GM23248 (cell line): ENCODE measurements around the gene ZNF236. TPM values are rescaled to one million over a fixed set of nuclear protein-coding genes. Genes with fewer than 3 reads are reported as not detected.
A peak's percentile ranks its signal among the peaks of the same experiment; 100 is the strongest.

ENCODE experiments used
- DNase-seq: peaks from one replicate; pipeline ENCODE4 v3.0.0-alpha.2; 2015
- H2AFZ ChIP-seq: fragments of 200-600 bp; sonication (generic); 2 replicates; pipeline ENCODE4 v1.6.1; 2016; ENCODE audit warnings: antibody characterized with exemption
- H3F3A ChIP-seq: fragments of 200-600 bp; sonication (generic); 2 replicates; pipeline ENCODE4 v1.6.1; 2016; ENCODE audit warnings: mild to moderate bottlenecking, antibody characterized with exemption, mixed run types; ENCODE audit not compliant: insufficient read depth
- H3K27ac ChIP-seq: fragments of 200-600 bp; sonication (generic); 2 replicates; pipeline ENCODE4 v1.5.1; 2016; ENCODE audit warnings: mild to moderate bottlenecking
- H3K27me3 ChIP-seq: fragments of 200-600 bp; sonication (generic); replicated peaks from 2 replicates; pipeline ENCODE4 v1.6.1; 2016; ENCODE audit warnings: mild to moderate bottlenecking; ENCODE audit not compliant: insufficient read depth
- H3K36me3 ChIP-seq: fragments of 200-600 bp; sonication (generic); 2 replicates; pipeline ENCODE4 v1.6.1; 2016; ENCODE audit warnings: low read depth, mild to moderate bottlenecking
- H3K4me1 ChIP-seq: fragments of 200-600 bp; sonication (generic); 2 replicates; pipeline ENCODE4 v1.6.1; 2016; ENCODE audit warnings: mild to moderate bottlenecking; ENCODE audit not compliant: insufficient read depth
- H3K4me2 ChIP-seq: fragments of 200-600 bp; sonication (generic); one replicate; pipeline ENCODE4 v1.6.1; 2016; ENCODE audit warnings: mild to moderate bottlenecking; ENCODE audit not compliant: unreplicated experiment
- H3K4me3 ChIP-seq: fragments of 200-600 bp; sonication (generic); 2 replicates; pipeline ENCODE4 v1.5.1; 2016; ENCODE audit warnings: mild to moderate bottlenecking
- H3K79me2 ChIP-seq: fragments of 200-600 bp; sonication (generic); 2 replicates; pipeline ENCODE4 v1.6.1; 2016; ENCODE audit warnings: mild to moderate bottlenecking; ENCODE audit not compliant: insufficient read depth
- H3K9ac ChIP-seq: fragments of 200-600 bp; sonication (generic); 2 replicates; pipeline ENCODE4 v1.6.1; 2016; ENCODE audit warnings: mild to moderate bottlenecking
- H3K9me2 ChIP-seq: fragments of 200-600 bp; sonication (generic); 2 replicates; pipeline ENCODE4 v1.6.1; 2016; ENCODE audit warnings: mixed run types, mild to moderate bottlenecking, moderate library complexity; ENCODE audit not compliant: insufficient read depth
- H3K9me3 ChIP-seq: fragments of 200-600 bp; sonication (generic); one replicate; pipeline ENCODE4 v1.6.1; 2017; ENCODE audit warnings: low read depth
- H4K20me1 ChIP-seq: fragments of 200-600 bp; sonication (generic); 2 replicates; pipeline ENCODE4 v1.6.0; 2016; ENCODE audit not compliant: insufficient read depth
- EZH2 ChIP-seq: fragments of 200-600 bp; sonication (generic); IDR thresholded peaks from 2 replicates; pipeline ENCODE4 v1.6.1; 2018; ENCODE audit warnings: antibody characterized with exemption, mild to moderate bottlenecking; ENCODE audit not compliant: insufficient read depth, poor library complexity, severe bottlenecking
- EZH2phosphoT487 ChIP-seq: fragments of 200-600 bp; sonication (generic); IDR thresholded peaks from 2 replicates; pipeline ENCODE4 v1.6.1; 2018; ENCODE audit warnings: antibody characterized with exemption, moderate library complexity, mild to moderate bottlenecking, low read depth; ENCODE audit not compliant: insufficient read depth
- WGBS, 2 experiments: methylation state at CpG; one replicate each; pipeline ENCODE4 v1.1.6; 2015 to 2017; ENCODE audit warnings: low lambda C conversion rate in 2 of 2, low coverage in 1 of 2; ENCODE audit errors: missing lambda C conversion rate in 2 of 2; 5-methylcytosine and 5-hydroxymethylcytosine counted together
- in situ Hi-C: fragments of 300-500 bp; cut with MboI; formaldehyde crosslinking; loops from 2 replicates; pipeline ENCODE4 v1.15.0; 2020
- polyA plus RNA-seq: library from polyadenylated mRNA; unstranded; fragments of >200 nt; fragmentation: Nextera tagmentation; extraction: Ambion mirVana; gene quantifications from 2 replicates; pipeline ENCODE4 v1.2.1, GENCODE V29; 2016
- total RNA-seq: library from RNA; depleted of rRNA; stranded (reverse); fragments of >200 nt; shearing (Covaris generic); gene quantifications from 2 replicates; pipeline ENCODE4 v1.2.3, GENCODE V29; 2014

ZNF236 gene
- total and polyA plus RNA-seq, 2 experiments from 2014 or later: 4.6 to 12.4 TPM

DNA sequence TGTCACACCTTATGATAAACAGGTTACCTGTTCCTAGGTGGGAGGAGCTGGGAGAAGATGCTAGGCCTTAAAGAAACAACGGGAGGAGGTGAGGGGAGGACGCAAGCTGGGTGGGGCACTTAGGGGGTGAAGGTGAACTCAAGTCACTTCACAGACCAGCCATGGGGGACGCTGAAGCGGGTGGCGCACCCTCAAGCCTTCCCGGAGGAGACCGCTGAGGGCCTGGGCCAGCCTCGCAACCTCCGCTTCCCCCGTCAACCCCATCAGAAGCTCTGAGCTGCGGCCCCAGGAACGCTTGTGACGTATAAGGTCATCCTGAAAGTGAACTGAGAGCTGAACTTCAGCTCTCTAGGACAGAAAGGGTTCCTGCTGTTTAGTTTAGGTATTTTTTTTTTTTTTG lies 176.7 kb downstream of the ZNF236 start:
- H3K4me3 ChIP-seq: no peak overlapping the region
- in situ Hi-C loops: loop anchor here (10.0 to 25.0 kb wide), 2 partner anchors 216 to 663 kb away; no protein-coding TSS in a partner anchor
- H4K20me1 ChIP-seq: no peaks in the 10 kb centered on the region
- H3F3A ChIP-seq: no peaks in the 10 kb centered on the region
- no peak overlapping the region for H2AFZ ChIP-seq
- TF ChIP-seq EZH2phosphoT487: no peak
- peaks cover 32% of the 10 kb centered on the region; the same call in 1 of the 2 replicates for H3K27me3 ChIP-seq
- no peak for DNase-seq
- no peaks in the 10 kb centered on the region for H3K79me2 ChIP-seq
- WGBS, 2 experiments: 81 to 84% methylated on average over 13 of the region's 13 CpGs
- no peaks in the 10 kb centered on the region for H3K9me3 ChIP-seq
- H3K4me1 ChIP-seq: no peaks in the 10 kb centered on the region
- no peak overlapping the region for H3K9ac ChIP-seq
- no peaks in the 10 kb centered on the region for H3K9me2 ChIP-seq
- no peak overlapping the region for H3K27ac ChIP-seq
- no peaks in the 10 kb centered on the region for H3K36me3 ChIP-seq
- no peak overlapping the region for H3K4me2 ChIP-seq

DNA sequence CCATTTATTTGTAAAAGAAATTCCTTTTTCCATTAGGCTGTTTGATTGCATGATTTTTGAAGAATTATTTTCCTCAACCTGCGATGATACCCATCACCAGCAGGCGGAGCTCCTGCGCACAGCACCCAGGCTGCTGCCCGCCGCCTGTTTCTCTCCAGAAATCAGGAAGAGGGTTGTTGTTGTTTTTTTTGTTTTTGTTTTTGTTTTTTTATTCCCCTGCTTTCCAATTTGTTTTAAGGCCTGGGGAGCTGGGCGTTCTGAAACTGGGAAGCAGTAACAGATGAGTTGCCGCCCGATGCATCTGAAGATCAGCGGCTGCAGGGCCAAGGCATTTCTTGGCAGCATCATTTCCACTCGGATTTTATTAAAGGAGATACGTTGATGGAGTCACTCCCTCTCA lies 178.2 kb downstream of the ZNF236 start:
- TF ChIP-seq EZH2phosphoT487 (no peak), EZH2 (no peak)
- Histone ChIP-seq H3K4me2 (peak overlapping the region; percentile 78), H2AFZ (peak overlapping the region; percentile 86), H3K4me3 (peak overlapping the region; percentile 65), H3K36me3 (no peaks in the 10 kb centered on the region), H3F3A (no peaks in the 10 kb centered on the region), H3K9me2 (no peaks in the 10 kb centered on the region), H3K27ac (no peak overlapping the region), H3K27me3 (peaks cover 17% of the 10 kb centered on the region; the same call in 1 of the 2 replicates), H3K9ac (peak overlapping the region; percentile 46; the same call in 1 of the 2 replicates), H3K79me2 (no peaks in the 10 kb centered on the region), H3K4me1 (no peaks in the 10 kb centered on the region), H4K20me1 (no peaks in the 10 kb centered on the region), H3K9me3 (no peaks in the 10 kb centered on the region)
- peak; percentile 72 for DNase-seq
- 1 to 2% methylated on average over 11 of the region's 11 CpGs for WGBS, 2 experiments
- in situ Hi-C loops: no loop called here

DNA sequence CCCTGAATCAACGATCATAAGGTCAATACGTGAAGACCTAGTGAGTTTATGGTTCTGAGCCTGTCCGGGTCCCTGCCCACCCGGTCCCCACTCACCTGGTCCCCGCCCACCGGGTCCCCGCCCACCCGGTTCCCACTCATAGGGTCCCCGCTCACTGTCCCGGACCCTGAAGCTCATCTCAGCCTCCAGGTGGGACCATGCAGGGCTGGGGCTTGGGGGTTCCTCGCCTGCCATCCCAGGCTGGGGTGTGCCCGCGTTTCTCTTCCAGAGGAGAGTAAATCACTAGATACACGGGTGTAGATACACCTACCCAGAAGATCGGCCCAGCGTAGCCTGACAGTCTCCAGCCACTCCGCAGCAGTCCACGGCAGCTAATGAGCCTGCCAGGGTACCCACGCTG lies 178.7 kb downstream of the ZNF236 start:
- Histone ChIP-seq H3K4me3 (no peak overlapping the region), H2AFZ (peak overlapping the region; percentile 86), H3K9me2 (no peaks in the 10 kb centered on the region), H3K27ac (no peak overlapping the region), H3K4me1 (no peaks in the 10 kb centered on the region), H3F3A (no peaks in the 10 kb centered on the region), H3K36me3 (no peaks in the 10 kb centered on the region), H4K20me1 (no peaks in the 10 kb centered on the region), H3K79me2 (no peaks in the 10 kb centered on the region), H3K9me3 (no peaks in the 10 kb centered on the region), H3K9ac (no peak overlapping the region; the same call in 1 of the 2 replicates), H3K27me3 (peaks cover 12% of the 10 kb centered on the region; the same call in 1 of the 2 replicates), H3K4me2 (peak overlapping the region; percentile 78)
- no peak for DNase-seq
- WGBS, 2 experiments: 65 to 83% methylated on average over 14 to 19 of the region's 19 CpGs
- in situ Hi-C loops: no loop called here
- TF ChIP-seq EZH2 (no peak), EZH2phosphoT487 (no peak)

DNA sequence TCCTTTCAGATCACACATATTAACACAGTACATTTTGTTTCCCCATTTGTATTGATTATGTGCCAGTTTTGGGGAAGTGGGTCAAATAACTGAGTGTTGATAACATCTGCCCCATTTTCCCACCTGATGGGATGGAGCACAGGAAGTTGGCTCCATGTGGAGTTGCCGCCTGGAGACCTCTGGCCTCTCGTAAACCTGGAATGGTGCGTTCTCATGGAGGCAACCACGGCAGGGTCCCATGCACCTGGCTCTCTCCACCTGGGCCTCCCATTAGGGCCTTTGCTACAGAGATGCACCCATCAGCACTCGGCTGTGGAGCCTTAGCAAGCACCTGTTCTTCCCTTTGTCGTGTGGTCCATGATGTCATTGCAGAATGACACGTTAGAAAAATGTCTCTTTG lies 179.6 kb downstream of the ZNF236 start:
- H2AFZ ChIP-seq: no peak overlapping the region
- 78 to 80% methylated on average over 7 of the region's 7 CpGs for WGBS, 2 experiments
- no peak for DNase-seq
- H3K36me3 ChIP-seq: no peaks in the 10 kb centered on the region
- H3K9me3 ChIP-seq: no peaks in the 10 kb centered on the region
- 0 out of 2 replicates have a peak, but pooled peaks cover 4% of the 10 kb centered on the region for H3K27me3 ChIP-seq
- no peak overlapping the region for H3K4me3 ChIP-seq
- H3K27ac ChIP-seq: no peak overlapping the region
- in situ Hi-C loops: no loop called here
- H4K20me1 ChIP-seq: no peaks in the 10 kb centered on the region
- H3K79me2 ChIP-seq: no peaks in the 10 kb centered on the region
- no peaks in the 10 kb centered on the region for H3K9me2 ChIP-seq
- no peak for TF ChIP-seq EZH2
- no peak for TF ChIP-seq EZH2phosphoT487
- H3K4me1 ChIP-seq: no peaks in the 10 kb centered on the region
- H3F3A ChIP-seq: no peaks in the 10 kb centered on the region
- H3K9ac ChIP-seq: no peak overlapping the region
- H3K4me2 ChIP-seq: no peak overlapping the region

DNA sequence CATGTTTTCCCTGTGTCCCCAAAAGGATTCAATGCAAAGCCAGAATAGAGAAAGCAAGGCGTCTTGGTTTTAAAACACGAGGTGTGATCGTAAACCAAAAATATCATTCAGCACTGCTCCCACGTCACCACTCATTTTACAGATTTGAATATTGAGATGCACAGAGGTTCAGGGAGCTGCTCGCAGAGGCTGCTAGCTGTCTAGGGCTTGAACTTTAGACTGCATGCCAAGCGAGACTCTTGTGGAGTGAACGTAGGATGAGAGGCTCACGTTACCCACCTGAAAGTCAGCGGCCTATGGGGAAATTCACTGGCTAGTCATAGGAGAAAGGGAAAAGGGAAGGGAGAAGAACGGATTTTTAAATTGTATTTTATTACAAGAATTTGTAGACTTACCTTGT lies 180.1 kb downstream of the ZNF236 start:
- Histone ChIP-seq H3K9ac (no peak overlapping the region), H3K36me3 (no peaks in the 10 kb centered on the region), H3K9me2 (no peaks in the 10 kb centered on the region), H3K9me3 (no peaks in the 10 kb centered on the region), H3K4me2 (no peak overlapping the region), H3K4me1 (no peaks in the 10 kb centered on the region), H3K27ac (no peak overlapping the region), H3K4me3 (no peak overlapping the region), H3K27me3 (no peaks in the 10 kb centered on the region), H3K79me2 (no peaks in the 10 kb centered on the region), H3F3A (no peaks in the 10 kb centered on the region), H4K20me1 (no peaks in the 10 kb centered on the region), H2AFZ (no peak overlapping the region)
- no peak for TF ChIP-seq EZH2
- no peak for DNase-seq
- 74 to 79% methylated on average over 10 of the region's 10 CpGs for WGBS, 2 experiments
- in situ Hi-C loops: no loop called here
